Brain microvascular endothelial cell (primary cell): ENCODE measurements around the gene STIMATE.

Experiments used
- DNase-seq: peaks from one replicate; pipeline ENCODE4 v3.0.0-alpha.2; 2020
- H3K27ac ChIP-seq: fragments of 250-450 bp; sonication (Bioruptor Pico); 2 replicates; pipeline ENCODE4 v1.5.1; 2020; ENCODE audit warnings: mild to moderate bottlenecking, moderate library complexity
- H3K27me3 ChIP-seq: fragments of 250-450 bp; sonication (Bioruptor Pico); replicated peaks from 2 replicates; pipeline ENCODE4 v1.5.1; 2020; ENCODE audit warnings: mild to moderate bottlenecking
- H3K36me3 ChIP-seq: fragments of 250-450 bp; sonication (Bioruptor Pico); replicated peaks from 2 replicates; pipeline ENCODE4 v1.5.1; 2020; ENCODE audit warnings: mild to moderate bottlenecking
- H3K4me3 ChIP-seq: 2 replicates; pipeline ENCODE4 v1.5.1; 2011; ENCODE audit warnings: low read depth, mild to moderate bottlenecking, control low read depth, low read length, moderate library complexity
- in situ Hi-C: cut with HindIII; loops from 2 replicates; pipeline ENCODE4 v1.10.0; 2017; ENCODE audit warnings: low sequenced_read_pairs, low pct_ligation_motif_present
- TF ChIP-seq, protein P1 (sequence below): IDR thresholded peaks from 2 replicates; pipeline ENCODE4 v1.5.1; 2011; ENCODE audit warnings: low read depth, mild to moderate bottlenecking, moderate library complexity, low read length, control low read depth, inconsistent platforms; ENCODE audit errors: missing control alignments

STIMATE gene

DNA sequence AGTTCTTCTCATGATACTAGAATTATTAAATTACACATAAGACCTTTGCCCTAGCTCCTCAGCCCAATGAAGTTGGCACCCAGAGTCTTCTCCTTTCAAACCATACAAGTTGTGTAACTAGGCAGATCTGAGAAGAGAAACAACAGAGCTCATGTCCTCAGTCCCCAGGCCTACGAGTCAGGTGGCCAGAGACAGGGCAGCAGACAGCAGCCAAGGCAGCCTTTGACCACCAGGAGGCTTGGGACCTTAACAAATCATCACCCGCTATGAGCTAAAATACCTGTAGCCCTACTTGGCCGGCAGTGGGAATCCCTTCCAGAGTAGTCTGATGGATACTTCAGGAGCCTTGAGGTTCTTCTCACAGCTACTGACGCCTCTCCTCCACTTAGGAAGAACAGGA is 18.3 kb downstream of the STIMATE start:
- no peaks in the 10 kb centered on the region for H3K36me3 ChIP-seq
- DNase-seq, result no peak
- no peak overlapping the region for H3K4me3 ChIP-seq
- in situ Hi-C loops, result no loop called here
- TF ChIP-seq, protein P1, sequence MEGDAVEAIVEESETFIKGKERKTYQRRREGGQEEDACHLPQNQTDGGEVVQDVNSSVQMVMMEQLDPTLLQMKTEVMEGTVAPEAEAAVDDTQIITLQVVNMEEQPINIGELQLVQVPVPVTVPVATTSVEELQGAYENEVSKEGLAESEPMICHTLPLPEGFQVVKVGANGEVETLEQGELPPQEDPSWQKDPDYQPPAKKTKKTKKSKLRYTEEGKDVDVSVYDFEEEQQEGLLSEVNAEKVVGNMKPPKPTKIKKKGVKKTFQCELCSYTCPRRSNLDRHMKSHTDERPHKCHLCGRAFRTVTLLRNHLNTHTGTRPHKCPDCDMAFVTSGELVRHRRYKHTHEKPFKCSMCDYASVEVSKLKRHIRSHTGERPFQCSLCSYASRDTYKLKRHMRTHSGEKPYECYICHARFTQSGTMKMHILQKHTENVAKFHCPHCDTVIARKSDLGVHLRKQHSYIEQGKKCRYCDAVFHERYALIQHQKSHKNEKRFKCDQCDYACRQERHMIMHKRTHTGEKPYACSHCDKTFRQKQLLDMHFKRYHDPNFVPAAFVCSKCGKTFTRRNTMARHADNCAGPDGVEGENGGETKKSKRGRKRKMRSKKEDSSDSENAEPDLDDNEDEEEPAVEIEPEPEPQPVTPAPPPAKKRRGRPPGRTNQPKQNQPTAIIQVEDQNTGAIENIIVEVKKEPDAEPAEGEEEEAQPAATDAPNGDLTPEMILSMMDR, result peak; percentile 34
- no peaks in the 10 kb centered on the region for H3K27me3 ChIP-seq
- no peak overlapping the region for H3K27ac ChIP-seq

DNA sequence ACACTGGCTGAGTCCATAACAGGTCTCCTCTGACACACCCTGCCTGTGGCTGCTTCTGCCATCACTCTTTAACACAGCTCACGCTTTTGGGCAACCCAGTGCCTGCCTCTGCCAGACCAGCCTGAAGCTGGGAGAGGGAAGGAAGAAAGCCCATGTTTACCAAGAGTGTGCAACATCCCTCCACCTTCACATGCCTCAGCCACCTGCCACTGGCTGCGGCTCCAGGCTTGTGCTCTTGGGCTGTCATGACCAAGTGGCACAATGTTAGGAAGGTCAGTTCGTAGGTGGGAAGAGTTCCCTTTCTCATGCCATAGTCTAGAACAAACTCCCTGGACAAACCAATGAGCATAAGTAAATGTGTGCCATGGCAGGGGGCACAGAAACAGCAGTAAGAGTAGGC is 20.3 kb downstream of the STIMATE start:
- Histone ChIP-seq H3K4me3 (no peak overlapping the region), H3K27me3 (no peaks in the 10 kb centered on the region), H3K36me3 (no peaks in the 10 kb centered on the region), H3K27ac (no peak overlapping the region)
- in situ Hi-C loops, result no loop called here
- TF ChIP-seq, protein P1, result no peak
- DNase-seq, result no peak

DNA sequence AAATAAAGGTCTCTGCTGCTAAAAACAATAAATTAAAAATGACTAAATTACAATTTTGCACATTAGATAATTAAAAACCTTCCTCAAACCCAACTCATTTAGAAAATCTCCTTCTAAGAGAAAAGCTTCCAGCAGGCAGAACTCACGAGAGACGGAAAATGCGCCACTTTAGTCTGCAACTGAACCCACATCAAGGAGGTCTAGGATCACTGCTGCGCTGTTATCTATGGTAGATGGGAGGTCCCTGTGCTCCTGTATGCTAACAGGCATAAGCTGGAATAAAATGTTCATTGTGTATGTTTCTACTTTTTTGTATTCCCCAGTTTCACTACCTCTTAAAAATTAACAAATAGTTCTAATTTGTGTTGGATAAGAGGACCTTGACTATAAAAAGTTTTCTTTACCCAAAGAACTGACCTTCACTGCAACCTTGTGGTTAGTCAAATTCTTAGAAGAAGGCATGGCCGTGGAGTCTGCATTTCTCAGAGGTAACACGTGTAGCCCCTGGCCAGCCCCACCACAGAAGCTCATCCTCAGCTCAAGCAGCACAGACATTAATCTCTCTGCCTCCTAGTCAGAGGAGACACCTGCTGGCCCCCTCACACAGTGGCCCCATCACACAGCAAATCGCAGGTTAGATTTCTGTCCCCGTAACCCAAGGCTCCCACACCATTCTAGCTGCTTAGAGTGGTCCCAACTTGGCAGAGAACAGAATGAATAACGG is 22.3 kb downstream of the STIMATE start:
- Histone ChIP-seq H3K4me3 (no peak overlapping the region), H3K27ac (no peak overlapping the region), H3K36me3 (no peaks in the 10 kb centered on the region), H3K27me3 (no peaks in the 10 kb centered on the region)
- in situ Hi-C loops, result no loop called here
- DNase-seq, result no peak
- TF ChIP-seq, protein P1, result no peak

DNA sequence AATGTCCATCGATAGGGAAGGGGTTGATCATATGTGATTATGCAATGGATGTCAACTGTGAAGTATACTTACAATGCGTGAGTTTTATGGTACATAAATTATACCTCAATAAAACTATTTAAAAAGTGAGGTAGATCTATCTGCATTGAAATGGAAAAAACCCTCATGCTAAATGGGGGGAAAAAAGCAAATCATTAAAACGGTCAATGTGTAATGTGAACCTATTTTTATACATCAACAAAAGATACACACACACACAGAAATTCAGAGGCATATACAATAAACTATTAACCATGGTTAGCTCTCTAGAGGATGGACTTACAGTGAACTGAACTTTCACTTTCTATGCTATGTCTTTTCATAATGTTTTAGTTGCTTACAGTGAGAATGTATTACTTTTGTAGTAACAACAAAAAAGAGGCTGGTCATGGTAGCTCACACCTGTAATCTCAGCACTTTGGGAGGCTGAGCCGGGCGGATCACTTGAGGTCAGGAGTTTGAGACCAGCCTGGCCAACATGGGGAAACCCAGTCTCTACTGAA is 23.1 kb downstream of the STIMATE start:
- no peaks in the 10 kb centered on the region for H3K27me3 ChIP-seq
- TF ChIP-seq, protein P1, result no peak
- no peaks in the 10 kb centered on the region for H3K36me3 ChIP-seq
- no peak overlapping the region for H3K27ac ChIP-seq
- in situ Hi-C loops, result no loop called here
- H3K4me3 ChIP-seq, result no peak overlapping the region
- DNase-seq, result no peak

DNA sequence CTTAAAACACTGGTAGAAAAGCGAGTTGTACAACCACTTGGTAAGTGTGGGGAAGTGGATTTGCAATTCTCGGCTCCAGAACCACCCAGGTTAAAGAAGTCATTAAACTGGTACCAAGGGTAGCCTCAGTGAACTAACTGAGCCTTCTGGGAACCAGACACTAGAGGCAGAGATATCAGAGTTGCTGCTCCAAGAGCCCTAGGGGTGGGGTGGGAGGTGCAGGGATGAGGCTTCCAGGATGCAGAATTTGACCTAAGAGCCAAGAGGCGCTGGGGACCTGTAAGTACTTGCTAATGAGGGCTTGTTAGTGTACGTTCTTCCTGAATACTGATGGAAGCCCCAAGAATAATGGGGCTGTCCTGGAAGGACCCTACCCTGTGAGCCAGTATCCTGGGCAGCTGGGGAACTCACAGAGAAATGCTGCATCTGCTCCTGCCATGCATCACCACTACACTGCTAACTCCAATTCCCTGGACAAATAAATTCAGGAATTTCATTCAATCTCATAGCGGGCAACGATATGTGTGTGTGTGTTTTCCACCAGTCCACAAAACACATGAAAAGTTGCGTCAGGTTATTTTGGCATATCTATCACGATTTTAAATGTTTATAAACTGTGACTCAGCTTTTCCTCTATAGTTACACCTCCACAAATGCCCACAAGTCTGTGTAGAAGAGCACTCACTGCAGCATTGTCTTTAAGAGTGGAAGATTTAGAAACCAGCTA is 23.8 kb downstream of the STIMATE start:
- no peak overlapping the region for H3K4me3 ChIP-seq
- peak; percentile 5 for DNase-seq
- H3K27ac ChIP-seq, result no peak overlapping the region
- in situ Hi-C loops, result no loop called here
- TF ChIP-seq, protein P1, result no peak
- H3K36me3 ChIP-seq, result no peaks in the 10 kb centered on the region
- H3K27me3 ChIP-seq, result no peaks in the 10 kb centered on the region
